Measurements from ENCODE around the gene RNF40. TPM values are rescaled to one million over a fixed set of nuclear protein-coding genes. Genes with fewer than 3 reads are reported as not detected.

Gene RNF40
- total RNA-seq, 1 donor, result 88.3 TPM

DNA sequence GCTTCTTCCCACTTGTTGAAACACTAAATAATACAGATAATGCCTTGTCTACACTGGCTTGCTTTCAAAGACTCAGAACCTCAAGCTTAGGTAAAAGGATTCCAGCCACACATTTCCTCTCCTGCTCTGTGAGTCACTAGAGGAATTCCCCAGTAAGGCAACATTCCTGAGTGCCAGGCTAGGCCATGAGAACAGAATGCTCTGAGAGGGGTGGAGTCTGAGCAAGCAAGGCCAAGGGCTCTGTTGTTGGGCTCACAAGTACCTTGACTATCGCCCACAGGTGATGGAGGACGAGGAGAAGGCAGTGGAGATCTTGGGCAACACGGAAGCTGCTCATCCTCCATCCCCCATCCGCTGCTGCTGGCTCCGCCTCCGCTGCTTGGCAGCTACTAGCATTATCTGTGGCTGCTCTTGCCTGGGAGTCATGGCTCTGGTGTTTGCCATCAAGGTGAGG, 20.6 kb upstream of the RNF40 start:
- peaks cover 23% of the 10 kb centered on the region for H3K4me1 ChIP-seq (ENCODE audit: insufficient read depth, low read length)
- peaks cover 53% of the 10 kb centered on the region for H3K36me3 ChIP-seq (ENCODE audit: insufficient read depth, low read length)
- no peak overlapping the region for H2AFZ ChIP-seq (ENCODE audit: low read length)
- DNase-seq (ENCODE audit: insufficient read length, low spot score, missing footprints), result peak; percentile 97
- H3K9me3 ChIP-seq (ENCODE audit: low read depth, low read length), result no peaks in the 10 kb centered on the region
- peak overlapping the region; percentile 2 for H3K4me2 ChIP-seq (ENCODE audit: insufficient read depth, low read length)
- no peaks in the 10 kb centered on the region for H3K79me2 ChIP-seq (ENCODE audit: insufficient read depth, low read length)
- H3K27me3 ChIP-seq (ENCODE audit: insufficient read depth, low read length), result no peaks in the 10 kb centered on the region
- peak overlapping the region; percentile 47 for H3K27ac ChIP-seq (ENCODE audit: low read depth, low read length)
- TF ChIP-seq, protein P1, sequence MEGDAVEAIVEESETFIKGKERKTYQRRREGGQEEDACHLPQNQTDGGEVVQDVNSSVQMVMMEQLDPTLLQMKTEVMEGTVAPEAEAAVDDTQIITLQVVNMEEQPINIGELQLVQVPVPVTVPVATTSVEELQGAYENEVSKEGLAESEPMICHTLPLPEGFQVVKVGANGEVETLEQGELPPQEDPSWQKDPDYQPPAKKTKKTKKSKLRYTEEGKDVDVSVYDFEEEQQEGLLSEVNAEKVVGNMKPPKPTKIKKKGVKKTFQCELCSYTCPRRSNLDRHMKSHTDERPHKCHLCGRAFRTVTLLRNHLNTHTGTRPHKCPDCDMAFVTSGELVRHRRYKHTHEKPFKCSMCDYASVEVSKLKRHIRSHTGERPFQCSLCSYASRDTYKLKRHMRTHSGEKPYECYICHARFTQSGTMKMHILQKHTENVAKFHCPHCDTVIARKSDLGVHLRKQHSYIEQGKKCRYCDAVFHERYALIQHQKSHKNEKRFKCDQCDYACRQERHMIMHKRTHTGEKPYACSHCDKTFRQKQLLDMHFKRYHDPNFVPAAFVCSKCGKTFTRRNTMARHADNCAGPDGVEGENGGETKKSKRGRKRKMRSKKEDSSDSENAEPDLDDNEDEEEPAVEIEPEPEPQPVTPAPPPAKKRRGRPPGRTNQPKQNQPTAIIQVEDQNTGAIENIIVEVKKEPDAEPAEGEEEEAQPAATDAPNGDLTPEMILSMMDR (IDR thresholded peaks at IDR 0.05; ENCODE audit: extremely low read depth, low read depth, low read length), result no peak
- H3K4me3 ChIP-seq (ENCODE audit: insufficient read depth, low read length), result no peak overlapping the region
- peaks cover 25% of the 10 kb centered on the region for H4K20me1 ChIP-seq (ENCODE audit: insufficient read depth, low read length)

DNA sequence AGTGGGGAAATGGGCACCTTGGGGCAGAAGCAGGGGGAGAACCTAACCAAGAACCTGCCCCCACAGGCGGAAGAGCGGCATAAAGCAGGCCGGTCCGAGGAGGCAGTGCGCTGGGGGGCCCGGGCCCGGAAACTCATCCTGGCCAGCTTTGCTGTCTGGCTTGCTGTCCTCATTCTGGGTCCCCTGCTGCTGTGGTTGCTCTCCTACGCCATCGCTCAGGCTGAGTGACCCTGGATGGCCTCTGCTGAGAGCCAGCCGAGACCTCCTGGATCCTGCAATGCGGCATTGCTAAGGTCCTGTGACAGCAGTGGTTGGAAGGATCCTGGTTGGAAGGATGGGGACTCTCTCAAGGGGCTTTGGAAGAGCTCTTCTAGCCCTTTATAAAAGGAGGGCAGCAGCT, 18.4 kb upstream of the RNF40 start:
- no peak overlapping the region for H3K4me3 ChIP-seq (ENCODE audit: insufficient read depth, low read length)
- H3K79me2 ChIP-seq (ENCODE audit: insufficient read depth, low read length), result peaks cover 5% of the 10 kb centered on the region
- H3K36me3 ChIP-seq (ENCODE audit: insufficient read depth, low read length), result peaks cover 32% of the 10 kb centered on the region
- H3K9me3 ChIP-seq (ENCODE audit: low read depth, low read length), result no peaks in the 10 kb centered on the region
- H4K20me1 ChIP-seq (ENCODE audit: insufficient read depth, low read length), result peaks cover 25% of the 10 kb centered on the region
- no peak overlapping the region for H2AFZ ChIP-seq (ENCODE audit: low read length)
- no peak overlapping the region for H3K27ac ChIP-seq (ENCODE audit: low read depth, low read length)
- peaks cover 36% of the 10 kb centered on the region for H3K4me1 ChIP-seq (ENCODE audit: insufficient read depth, low read length)
- no peaks in the 10 kb centered on the region for H3K27me3 ChIP-seq (ENCODE audit: insufficient read depth, low read length)
- no peak overlapping the region for H3K4me2 ChIP-seq (ENCODE audit: insufficient read depth, low read length)
- TF ChIP-seq, protein P1 (IDR thresholded peaks at IDR 0.05; ENCODE audit: extremely low read depth, low read depth, low read length), result no peak
- DNase-seq (ENCODE audit: insufficient read length, low spot score, missing footprints), result no peak

DNA sequence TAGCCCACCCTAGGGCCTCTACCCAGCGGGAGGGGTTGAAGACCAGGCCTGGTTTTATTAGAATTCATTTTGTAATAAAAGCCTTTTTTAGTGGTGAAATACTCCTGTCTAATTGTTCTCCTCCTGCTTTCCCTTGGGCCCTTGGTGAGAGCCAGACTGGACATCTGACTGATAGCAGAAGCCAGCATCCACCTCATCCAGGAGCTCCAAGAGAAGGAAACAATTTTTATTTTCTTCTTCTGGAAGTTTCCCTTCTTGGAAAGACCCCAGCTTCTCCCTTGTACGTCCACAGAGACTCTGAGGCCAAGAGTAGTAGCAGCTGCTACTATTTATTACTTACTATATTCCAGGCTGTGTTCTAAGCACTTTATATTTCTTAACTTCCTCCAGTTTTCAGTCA, 17.9 kb upstream of the RNF40 start:
- H3K4me2 ChIP-seq (ENCODE audit: insufficient read depth, low read length), result no peak overlapping the region
- peaks cover 8% of the 10 kb centered on the region for H3K79me2 ChIP-seq (ENCODE audit: insufficient read depth, low read length)
- peaks cover 36% of the 10 kb centered on the region for H3K4me1 ChIP-seq (ENCODE audit: insufficient read depth, low read length)
- H3K27me3 ChIP-seq (ENCODE audit: insufficient read depth, low read length), result no peaks in the 10 kb centered on the region
- no peak overlapping the region for H2AFZ ChIP-seq (ENCODE audit: low read length)
- H3K9me3 ChIP-seq (ENCODE audit: low read depth, low read length), result no peaks in the 10 kb centered on the region
- H3K4me3 ChIP-seq (ENCODE audit: insufficient read depth, low read length), result no peak overlapping the region
- H3K36me3 ChIP-seq (ENCODE audit: insufficient read depth, low read length), result peaks cover 27% of the 10 kb centered on the region
- no peak overlapping the region for H3K27ac ChIP-seq (ENCODE audit: low read depth, low read length)
- DNase-seq (ENCODE audit: insufficient read length, low spot score, missing footprints), result no peak
- TF ChIP-seq, protein P1 (IDR thresholded peaks at IDR 0.05; ENCODE audit: extremely low read depth, low read depth, low read length), result no peak
- peaks cover 21% of the 10 kb centered on the region for H4K20me1 ChIP-seq (ENCODE audit: insufficient read depth, low read length)

DNA sequence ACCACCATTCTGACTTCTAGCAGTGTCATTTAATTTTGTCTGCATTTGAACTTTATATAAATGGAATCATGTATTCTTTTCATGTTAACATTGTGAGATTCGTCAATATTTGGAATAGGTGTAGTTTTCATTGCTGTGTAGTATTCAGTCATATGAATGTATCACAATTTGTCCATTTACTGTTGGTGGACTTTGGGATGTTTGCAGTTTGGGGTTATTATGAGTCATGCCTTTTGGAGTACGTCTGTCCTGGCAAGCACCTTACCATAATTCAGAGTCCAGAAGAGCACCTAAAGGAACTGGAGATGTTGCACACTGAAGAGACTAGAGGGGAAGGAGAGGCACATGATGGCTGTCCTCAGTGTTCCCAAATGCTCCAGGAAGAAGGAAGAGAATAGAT, 17.0 kb upstream of the RNF40 start:
- H3K9me3 ChIP-seq (ENCODE audit: low read depth, low read length), result no peaks in the 10 kb centered on the region
- TF ChIP-seq, protein P1 (IDR thresholded peaks at IDR 0.05; ENCODE audit: extremely low read depth, low read depth, low read length), result no peak
- H3K4me2 ChIP-seq (ENCODE audit: insufficient read depth, low read length), result no peak overlapping the region
- H3K4me1 ChIP-seq (ENCODE audit: insufficient read depth, low read length), result peaks cover 33% of the 10 kb centered on the region
- DNase-seq (ENCODE audit: insufficient read length, low spot score, missing footprints), result no peak
- no peak overlapping the region for H2AFZ ChIP-seq (ENCODE audit: low read length)
- peaks cover 30% of the 10 kb centered on the region for H3K36me3 ChIP-seq (ENCODE audit: insufficient read depth, low read length)
- peaks cover 16% of the 10 kb centered on the region for H3K79me2 ChIP-seq (ENCODE audit: insufficient read depth, low read length)
- peaks cover 17% of the 10 kb centered on the region for H4K20me1 ChIP-seq (ENCODE audit: insufficient read depth, low read length)
- H3K27me3 ChIP-seq (ENCODE audit: insufficient read depth, low read length), result no peaks in the 10 kb centered on the region
- H3K4me3 ChIP-seq (ENCODE audit: insufficient read depth, low read length), result no peak overlapping the region
- H3K27ac ChIP-seq (ENCODE audit: low read depth, low read length), result no peak overlapping the region
